DOHH2 (cell line): ENCODE measurements around the gene LSS.

Source experiments
- H3F3A ChIP-seq: fragments of 200-600 bp; sonication (generic), shearing (Covaris generic); 2 replicates; pipeline ENCODE4 v1.6.0; 2016; ENCODE audit warnings: antibody characterized with exemption, mild to moderate bottlenecking; ENCODE audit not compliant: control insufficient read depth, insufficient read depth
- H3K27ac ChIP-seq: fragments of 200-600 bp; sonication (generic); 2 replicates; pipeline ENCODE4 v1.5.1; 2014; ENCODE audit warnings: low read depth, mild to moderate bottlenecking, low read length, moderate library complexity
- H3K27me3 ChIP-seq: fragments of 200-600 bp; sonication (generic); 2 replicates; pipeline ENCODE4 v1.6.1; 2014; ENCODE audit warnings: mild to moderate bottlenecking, low read length, mixed read lengths; ENCODE audit not compliant: control insufficient read depth
- H3K36me3 ChIP-seq: fragments of 200-600 bp; sonication (generic); 2 replicates; pipeline ENCODE4 v1.6.1; 2014; ENCODE audit warnings: mild to moderate bottlenecking, low read length, moderate library complexity, mixed read lengths; ENCODE audit not compliant: control insufficient read depth
- H3K4me1 ChIP-seq: fragments of 200-600 bp; sonication (generic); 2 replicates; pipeline ENCODE4 v1.6.1; 2014; ENCODE audit warnings: mild to moderate bottlenecking, low read length, mixed read lengths; ENCODE audit not compliant: control insufficient read depth
- H3K4me2 ChIP-seq: fragments of 200-600 bp; sonication (generic); 2 replicates; pipeline ENCODE4 v1.6.0; 2014; ENCODE audit warnings: mild to moderate bottlenecking, low read length, moderate library complexity
- H3K4me3 ChIP-seq: fragments of 200-600 bp; sonication (generic); 2 replicates; pipeline ENCODE4 v1.5.1; 2014; ENCODE audit warnings: mild to moderate bottlenecking, low read length, mixed read lengths
- H3K79me2 ChIP-seq: fragments of 200-600 bp; sonication (generic); 2 replicates; pipeline ENCODE4 v1.6.1; 2014; ENCODE audit warnings: mild to moderate bottlenecking, low read length, mixed read lengths; ENCODE audit not compliant: control insufficient read depth
- H3K9me2 ChIP-seq: fragments of 200-600 bp; sonication (generic); replicated peaks from 2 replicates; pipeline ENCODE4 v1.6.1; 2014; ENCODE audit warnings: mild to moderate bottlenecking, low read length, mixed read lengths; ENCODE audit not compliant: control insufficient read depth
- H3K9me3 ChIP-seq: fragments of 200-600 bp; sonication (generic); 2 replicates; pipeline ENCODE4 v1.6.1; 2014; ENCODE audit warnings: antibody characterized with exemption, low read length, mixed read lengths; ENCODE audit not compliant: control insufficient read depth, insufficient read depth
- H4K20me1 ChIP-seq: fragments of 200-600 bp; sonication (generic); 2 replicates; pipeline ENCODE4 v1.6.0; 2014; ENCODE audit warnings: low read depth, mild to moderate bottlenecking, antibody characterized with exemption, low read length, moderate library complexity; ENCODE audit not compliant: control insufficient read depth, insufficient read depth
- CTCF ChIP-seq: fragments of 200-600 bp; sonication (generic); IDR thresholded peaks from one replicate; pipeline ENCODE4 v1.5.1; 2014; ENCODE audit warnings: antibody characterized with exemption, mild to moderate bottlenecking, low read depth, low read length; ENCODE audit not compliant: poor library complexity, severe bottlenecking
- EZH2phosphoT487 ChIP-seq: fragments of 200-600 bp; sonication (generic); IDR thresholded peaks from 2 replicates; pipeline ENCODE4 v1.6.1; 2017; ENCODE audit warnings: borderline replicate concordance, mild to moderate bottlenecking, antibody characterized with exemption, low read length, moderate library complexity, mixed read lengths

Gene LSS

GRCh38 chr21:46269466-46269865, 40.9 kb upstream of the LSS start:
- Histone ChIP-seq H3K9me3 (no peaks in the 10 kb centered on the region), H3K4me2 (no peak overlapping the region), H3F3A (no peaks in the 10 kb centered on the region), H3K27ac (no peak overlapping the region), H3K4me3 (no peak overlapping the region), H3K27me3 (no peaks in the 10 kb centered on the region), H3K4me1 (no peaks in the 10 kb centered on the region), H4K20me1 (0 out of 2 replicates have a peak, but pooled peaks cover 5% of the 10 kb centered on the region), H3K36me3 (peaks cover 91% of the 10 kb centered on the region), H3K79me2 (no peaks in the 10 kb centered on the region; the same call in 1 of the 2 replicates), H3K9me2 (no peaks in the 10 kb centered on the region)
- TF ChIP-seq CTCF (no peak), EZH2phosphoT487 (no peak)

- H3K4me2 ChIP-seq = no peak overlapping the region
- no peak for TF ChIP-seq CTCF
- TF ChIP-seq EZH2phosphoT487 = no peak
- no peak overlapping the region for H3K27ac ChIP-seq
- peaks cover 88% of the 10 kb centered on the region for H3K36me3 ChIP-seq
- 0 out of 2 replicates have a peak, but pooled peaks cover 7% of the 10 kb centered on the region for H4K20me1 ChIP-seq
- no peaks in the 10 kb centered on the region for H3F3A ChIP-seq
- H3K4me1 ChIP-seq = no peaks in the 10 kb centered on the region
- no peaks in the 10 kb centered on the region for H3K27me3 ChIP-seq
- no peaks in the 10 kb centered on the region; the same call in 1 of the 2 replicates for H3K79me2 ChIP-seq
- no peaks in the 10 kb centered on the region for H3K9me2 ChIP-seq
- H3K9me3 ChIP-seq = no peaks in the 10 kb centered on the region
- no peak overlapping the region for H3K4me3 ChIP-seq
These were observed 39.8 kb upstream of the LSS start for GRCh38 chr21:46268371-46268770.

GRCh38 chr21:46266946-46267345, 38.4 kb upstream of the LSS start:
- Histone ChIP-seq H3K9me2 (no peaks in the 10 kb centered on the region), H3K4me2 (no peak overlapping the region), H4K20me1 (0 out of 2 replicates have a peak, but pooled peaks cover 7% of the 10 kb centered on the region), H3K27ac (no peak overlapping the region), H3K79me2 (no peaks in the 10 kb centered on the region; the same call in 1 of the 2 replicates), H3K4me1 (no peaks in the 10 kb centered on the region), H3K36me3 (peaks cover 79% of the 10 kb centered on the region), H3F3A (no peaks in the 10 kb centered on the region), H3K9me3 (no peaks in the 10 kb centered on the region), H3K27me3 (no peaks in the 10 kb centered on the region), H3K4me3 (no peak overlapping the region)
- TF ChIP-seq EZH2phosphoT487 (no peak), CTCF (no peak)
